Neuronal stem cell (in vitro differentiated cells): Measurements from ENCODE around the gene PELI1.

Experiments used
- DNase-seq: peaks from one replicate; pipeline ENCODE4 v3.0.0-alpha.2; 2013; ENCODE audit warnings: low spot score
- H2AFZ ChIP-seq: one replicate; pipeline ENCODE4 v1.6.1; 2013; ENCODE audit warnings: mild to moderate bottlenecking, low read length, inconsistent platforms
- H2AK5ac ChIP-seq: 2 replicates; pipeline ENCODE4 v1.6.1; 2013; ENCODE audit warnings: low read depth, mild to moderate bottlenecking, inconsistent platforms, low read length, moderate library complexity, mixed read lengths
- H2BK120ac ChIP-seq: 2 replicates; pipeline ENCODE4 v1.6.1; 2013; ENCODE audit warnings: low read depth, mild to moderate bottlenecking, inconsistent platforms, low read length, moderate library complexity, mixed read lengths
- H2BK12ac ChIP-seq: one replicate; pipeline ENCODE4 v1.6.1; 2013; ENCODE audit warnings: low read length, inconsistent platforms
- H2BK15ac ChIP-seq: 2 replicates; pipeline ENCODE4 v1.6.1; 2013; ENCODE audit warnings: mild to moderate bottlenecking, low read length, inconsistent platforms, mixed read lengths
- H2BK5ac ChIP-seq: one replicate; pipeline ENCODE4 v1.6.1; 2013; ENCODE audit warnings: inconsistent platforms, mild to moderate bottlenecking, low read length, moderate library complexity
- H3K14ac ChIP-seq: one replicate; pipeline ENCODE4 v1.6.1; 2013; ENCODE audit warnings: low read length, inconsistent platforms
- H3K18ac ChIP-seq: 2 replicates; pipeline ENCODE4 v1.6.1; 2013; ENCODE audit warnings: low read length, inconsistent platforms
- H3K23ac ChIP-seq: 2 replicates; pipeline ENCODE4 v1.6.1; 2013; ENCODE audit warnings: low read depth, mild to moderate bottlenecking, mixed read lengths, low read length, inconsistent platforms; ENCODE audit not compliant: poor library complexity
- H3K27ac ChIP-seq: replicated peaks from 3 replicates; pipeline ENCODE4 v1.5.1; 2013; ENCODE audit warnings: low read length, inconsistent platforms
- H3K27me3 ChIP-seq, 3 experiments: 2 replicates each; pipeline ENCODE4 v1.6.1; 2013; ENCODE audit warnings: low read length in 3 of 3, mild to moderate bottlenecking in 2 of 3, inconsistent platforms in 1 of 3, low read depth in 1 of 3, mixed read lengths in 1 of 3, moderate library complexity in 1 of 3; ENCODE audit not compliant: control insufficient read depth in 3 of 3, insufficient read depth in 3 of 3
- H3K36me3 ChIP-seq, 2 donors: replicated peaks in 1 of 2; 2 replicates each; pipeline ENCODE4 v1.6.1; 2013; ENCODE audit warnings: low read length in 2 of 2; ENCODE audit not compliant: control insufficient read depth in 2 of 2, insufficient read depth in 2 of 2
- H3K4ac ChIP-seq: 2 replicates; pipeline ENCODE4 v1.6.1; 2013; ENCODE audit warnings: inconsistent platforms, mild to moderate bottlenecking, low read length, moderate library complexity
- H3K4me1 ChIP-seq, 2 donors: 1 replicate in 1 of 2; 2 replicates in 1 of 2; pipeline ENCODE4 v1.6.1; 2013; ENCODE audit warnings: low read length in 2 of 2, low read depth in 1 of 2; ENCODE audit not compliant: control insufficient read depth in 2 of 2, insufficient read depth in 1 of 2
- H3K4me2 ChIP-seq: one replicate; pipeline ENCODE4 v1.6.1; 2013; ENCODE audit warnings: mild to moderate bottlenecking, low read length, inconsistent platforms; ENCODE audit not compliant: insufficient read depth, poor library complexity, severe bottlenecking
- H3K4me3 ChIP-seq, 2 donors: 2 replicates each; pipeline ENCODE4 v1.5.1; 2013; ENCODE audit warnings: low read length in 2 of 2, mild to moderate bottlenecking in 2 of 2, inconsistent platforms in 1 of 2, moderate library complexity in 1 of 2
- H3K79me1 ChIP-seq: one replicate; pipeline ENCODE4 v1.6.1; 2013; ENCODE audit warnings: low read depth, mild to moderate bottlenecking, inconsistent platforms, low read length, moderate library complexity
- H3K9ac ChIP-seq: one replicate; pipeline ENCODE4 v1.6.1; 2013; ENCODE audit warnings: mild to moderate bottlenecking, low read depth, low read length, inconsistent platforms; ENCODE audit not compliant: poor library complexity
- H3K9me3 ChIP-seq, 2 donors: replicated peaks in 1 of 2; 2 replicates each; pipeline versions ENCODE3 to v1.6.1; 2013; ENCODE audit warnings: low read length in 2 of 2, mild to moderate bottlenecking in 2 of 2, inconsistent platforms in 1 of 2, low read depth in 1 of 2, mixed read lengths in 1 of 2, moderate library complexity in 1 of 2; ENCODE audit not compliant: control insufficient read depth in 2 of 2, insufficient read depth in 1 of 2
- H4K8ac ChIP-seq: one replicate; pipeline ENCODE4 v1.6.1; 2013; ENCODE audit warnings: low read depth, mild to moderate bottlenecking, inconsistent platforms, low read length, moderate library complexity
- H4K91ac ChIP-seq: one replicate; pipeline ENCODE4 v1.6.1; 2013; ENCODE audit warnings: low read length, low read depth, mild to moderate bottlenecking, inconsistent platforms; ENCODE audit not compliant: poor library complexity
- WGBS, 2 donors: extraction: QIAGEN DNeasy Blood & Tissue Kit; methylation state at CpG; one replicate each; pipeline ENCODE4 v1.1.7; 2013; ENCODE audit warnings: missing lambda C conversion rate in 2 of 2, mixed read lengths in 1 of 2; ENCODE audit not compliant: insufficient read length in 2 of 2, insufficient replicate concordance in 1 of 2; ENCODE audit errors: extremely low coverage in 2 of 2; 5-methylcytosine and 5-hydroxymethylcytosine counted together

PELI1 gene

DNA sequence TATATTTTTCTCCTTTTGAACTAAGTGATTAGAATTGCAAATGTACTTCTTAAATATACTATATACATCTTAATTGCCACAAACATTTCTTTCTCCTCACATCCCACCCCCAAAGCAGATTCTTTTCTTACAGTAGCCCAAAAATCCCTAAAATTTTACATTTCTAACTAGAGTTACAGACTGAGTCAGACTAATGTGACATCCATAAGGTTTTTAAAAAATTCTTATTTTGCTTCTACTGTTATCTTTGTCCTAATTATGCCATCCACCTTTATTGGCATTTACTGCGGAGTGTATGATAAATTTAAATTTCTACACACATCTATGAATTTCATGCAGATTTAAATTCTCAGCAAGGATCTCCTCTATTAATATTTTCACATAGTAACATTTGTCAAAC is 15.8 kb downstream of the PELI1 start:
- no peak for DNase-seq
- Histone ChIP-seq H2BK5ac (no peak overlapping the region), H2AFZ (no peak overlapping the region), H3K14ac (no peak overlapping the region), H3K4me1 (no peaks in the 10 kb centered on the region), H3K27ac (no peak overlapping the region), H4K91ac (no peak overlapping the region), H3K4me2 (no peak overlapping the region), H3K18ac (no peak overlapping the region), H3K9ac (no peak overlapping the region), H3K36me3 (peaks cover 0 to 4% of the 10 kb centered on the region in 2 donors), H2BK12ac (no peak overlapping the region), H2BK15ac (no peak overlapping the region), H3K23ac (no peak overlapping the region), H3K27me3 (no peaks in the 10 kb centered on the region), H3K79me1 (no peaks in the 10 kb centered on the region), H3K9me3 (peaks cover 0 to 15% of the 10 kb centered on the region in 2 donors), H4K8ac (no peak overlapping the region), H3K4ac (no peak overlapping the region), H2AK5ac (no peak overlapping the region), H2BK120ac (no peak overlapping the region), H3K4me3 (no peak overlapping the region)
- WGBS, 2 donors, result no CpG with 5 or more reads among the region's 1 CpG

DNA sequence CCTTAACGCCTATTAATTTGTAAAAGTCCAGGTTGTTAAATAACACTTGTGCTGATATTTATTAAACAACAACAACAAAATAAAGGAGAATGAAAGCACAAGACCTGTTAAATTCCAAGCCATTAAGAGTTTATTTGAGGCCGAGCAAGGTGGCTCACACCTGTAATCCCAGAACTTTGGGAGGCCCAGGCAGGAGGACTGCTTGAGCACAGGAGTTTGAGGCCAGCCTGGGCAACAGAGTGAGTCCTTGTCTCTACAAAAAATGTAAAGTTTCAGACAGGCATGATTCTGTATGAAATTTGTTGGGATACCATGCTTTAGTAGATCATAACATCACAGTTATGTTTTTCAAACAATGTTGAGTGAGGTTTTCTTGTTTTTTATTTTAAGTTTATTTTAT is 17.1 kb downstream of the PELI1 start:
- DNase-seq, result no peak
- Histone ChIP-seq H2BK15ac (no peak overlapping the region), H3K9me3 (peaks cover 0 to 17% of the 10 kb centered on the region in 2 donors), H2AK5ac (no peak overlapping the region), H3K4me3 (no peak overlapping the region), H2BK5ac (no peak overlapping the region), H3K14ac (no peak overlapping the region), H3K4me1 (no peaks in the 10 kb centered on the region), H3K79me1 (no peaks in the 10 kb centered on the region), H3K4ac (no peak overlapping the region), H4K91ac (no peak overlapping the region), H3K36me3 (no peaks in the 10 kb centered on the region), H2BK120ac (no peak overlapping the region), H3K18ac (no peak overlapping the region), H3K27me3 (no peaks in the 10 kb centered on the region), H3K23ac (no peak overlapping the region), H3K9ac (no peak overlapping the region), H3K27ac (no peak overlapping the region), H2BK12ac (no peak overlapping the region), H3K4me2 (no peak overlapping the region), H2AFZ (no peak overlapping the region), H4K8ac (no peak overlapping the region)
- no CpG with 5 or more reads among the region's 2 CpGs for WGBS, 2 donors

DNA sequence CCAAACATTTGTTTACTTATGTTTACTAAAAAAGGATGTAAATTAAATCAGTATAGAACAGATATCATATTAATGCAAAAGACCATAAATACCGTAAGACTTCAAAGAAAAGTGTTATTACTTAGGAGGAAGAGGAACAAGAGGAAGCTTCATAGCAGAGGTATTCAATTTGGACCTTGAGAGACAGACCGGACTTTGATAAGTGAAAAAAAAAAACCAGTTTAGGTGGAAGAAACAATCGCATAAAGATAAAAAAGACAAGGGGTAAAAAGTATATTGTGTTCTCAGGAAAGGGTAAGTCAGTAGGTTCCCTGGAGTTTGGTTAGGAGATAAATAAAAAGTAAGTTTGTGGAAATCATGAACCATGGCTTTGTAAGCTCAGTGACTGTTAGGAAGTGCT is 17.6 kb downstream of the PELI1 start:
- Histone ChIP-seq H2BK15ac (no peak overlapping the region), H3K79me1 (no peaks in the 10 kb centered on the region)

DNA sequence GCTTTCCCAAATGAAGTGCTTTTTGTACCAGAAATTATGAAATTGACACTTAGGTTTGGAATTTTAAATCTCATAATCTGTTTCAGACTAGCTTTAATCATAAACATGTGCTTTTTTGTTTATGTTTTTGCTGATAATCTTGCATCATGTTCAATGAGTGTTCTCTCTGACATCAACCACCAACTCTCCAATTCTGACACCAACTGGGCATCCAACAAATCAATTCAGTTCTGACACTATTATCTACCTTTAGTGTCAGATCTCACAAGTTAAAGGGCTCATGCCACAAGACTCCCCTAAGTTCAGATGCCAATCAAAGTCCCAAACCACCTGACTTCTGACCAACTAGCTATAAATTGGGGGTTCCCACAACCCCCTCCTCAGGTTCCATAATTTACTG is 19.6 kb downstream of the PELI1 start:
- H3K4me2 ChIP-seq, result no peak overlapping the region
- DNase-seq, result no peak

More for the DNA sequence above, 17.6 kb downstream of the PELI1 start:
- Histone ChIP-seq H3K9me3 (peaks cover 0 to 17% of the 10 kb centered on the region in 2 donors), H3K14ac (no peak overlapping the region), H2BK5ac (no peak overlapping the region), H2BK12ac (no peak overlapping the region), H3K27ac (no peak overlapping the region), H3K36me3 (no peaks in the 10 kb centered on the region), H3K27me3 (no peaks in the 10 kb centered on the region), H3K4ac (no peak overlapping the region), H2AFZ (no peak overlapping the region), H3K4me1 (no peaks in the 10 kb centered on the region), H3K18ac (no peak overlapping the region), H4K8ac (no peak overlapping the region), H3K23ac (no peak overlapping the region), H3K4me2 (no peak overlapping the region), H2BK120ac (no peak overlapping the region), H3K9ac (no peak overlapping the region), H4K91ac (no peak overlapping the region), H3K4me3 (no peak overlapping the region), H2AK5ac (no peak overlapping the region)
- DNase-seq, result no peak
- WGBS, 2 donors, result no CpG with 5 or more reads among the region's 3 CpGs

More for the DNA sequence above, 19.6 kb downstream of the PELI1 start:
- Histone ChIP-seq H3K79me1 (no peaks in the 10 kb centered on the region), H3K36me3 (peaks cover 0 to 3% of the 10 kb centered on the region in 2 donors), H2BK12ac (no peak overlapping the region), H3K9ac (no peak overlapping the region), H3K27me3 (no peaks in the 10 kb centered on the region), H2BK15ac (no peak overlapping the region), H2BK5ac (no peak overlapping the region), H3K4me1 (no peaks in the 10 kb centered on the region), H3K23ac (no peak overlapping the region), H3K4ac (no peak overlapping the region), H4K8ac (no peak overlapping the region), H2AFZ (no peak overlapping the region), H3K27ac (no peak overlapping the region), H3K18ac (no peak overlapping the region), H3K4me3 (no peak overlapping the region), H4K91ac (no peak overlapping the region), H3K9me3 (peaks cover 0 to 17% of the 10 kb centered on the region in 2 donors), H3K14ac (no peak overlapping the region), H2BK120ac (no peak overlapping the region), H2AK5ac (no peak overlapping the region)
